H1 (cell line): Measurements from ENCODE around the gene LRRC55. TPM values are rescaled to one million over a fixed set of nuclear protein-coding genes. Genes with fewer than 3 reads are reported as not detected.

Experiments used
- CTCF ChIA-PET: fragments of 300-600 bp; sonication (Branson Sonifier 250); formaldehyde crosslinking; loops from one replicate; lab custom pipeline; 2021; ENCODE audit not compliant: partially characterized antibody; lab: Charles Lee
- POLR2A ChIA-PET: fragments of 300-600 bp; sonication (Branson Sonifier 250); formaldehyde crosslinking; loops from one replicate; lab custom pipeline; 2021; ENCODE audit warnings: inconsistent platforms; ENCODE audit not compliant: partially characterized antibody; lab: Charles Lee
- DNase-seq, 2 experiments: peaks; one replicate each; pipeline versions ENCODE4 v3.0.0 to v3.0.0-alpha.2; 2010 to 2022; ENCODE audit warnings: low spot score in 2 of 2, low read depth in 1 of 2, mixed read lengths in 1 of 2
- FAIRE-seq: peaks from 2 replicates; lab custom pipeline; 2011; peaks lifted over from hg19 to GRCh38; lab: Jason Lieb, UNC
- H2AFZ ChIP-seq: 2 replicates; pipeline ENCODE4 v1.8.1; 2012; ENCODE audit warnings: low read length, inconsistent platforms
- H2AK5ac ChIP-seq: 2 replicates; pipeline ENCODE4 v1.6.1; 2013; ENCODE audit warnings: low read depth, low read length
- H2BK120ac ChIP-seq: replicated peaks from 2 replicates; pipeline ENCODE3; 2013; ENCODE audit warnings: low read depth, low read length, inconsistent platforms
- H2BK12ac ChIP-seq: 2 replicates; pipeline ENCODE4 v1.6.1; 2013; ENCODE audit warnings: low read depth, low read length
- H2BK15ac ChIP-seq: 2 replicates; pipeline ENCODE4 v1.6.1; 2013; ENCODE audit warnings: low read length
- H2BK20ac ChIP-seq: 2 replicates; pipeline ENCODE4 v1.6.1; 2013; ENCODE audit warnings: low read length
- H2BK5ac ChIP-seq: 2 replicates; pipeline ENCODE4 v1.6.1; 2013; ENCODE audit warnings: low read depth, low read length
- H3K14ac ChIP-seq: 2 replicates; pipeline ENCODE4 v1.6.1; 2013; ENCODE audit warnings: inconsistent platforms; ENCODE audit not compliant: insufficient read length
- H3K18ac ChIP-seq: 2 replicates; pipeline ENCODE4 v1.6.1; 2013; ENCODE audit warnings: low read length; ENCODE audit errors: extremely low read depth
- H3K23ac ChIP-seq: 2 replicates; pipeline ENCODE4 v1.6.1; 2013; ENCODE audit warnings: inconsistent platforms; ENCODE audit not compliant: insufficient read length
- H3K23me2 ChIP-seq: 2 replicates; pipeline ENCODE4 v1.6.1; 2013; ENCODE audit warnings: low read depth, low read length
- H3K27ac ChIP-seq: 2 replicates; pipeline ENCODE4 v1.6.1; 2011; ENCODE audit warnings: low read depth, low read length, inconsistent platforms
- H3K27me3 ChIP-seq, 4 experiments: replicated peaks in 1 of 4; 1 replicate in 1 of 4; 2 replicates in 3 of 4; pipeline versions ENCODE4 v1.6.1 to v1.8.1; 2011 to 2013; ENCODE audit warnings: low read length in 3 of 4, mild to moderate bottlenecking in 3 of 4, inconsistent platforms in 2 of 4, mixed read lengths in 2 of 4, moderate library complexity in 1 of 4; ENCODE audit not compliant: control insufficient read depth in 3 of 4, insufficient read depth in 3 of 4; ENCODE audit errors: extremely low read depth in 1 of 4
- H3K36me3 ChIP-seq, 4 experiments: 2 replicates each; pipeline versions ENCODE4 v1.6.1 to v1.8.1; 2011 to 2013; ENCODE audit warnings: mild to moderate bottlenecking in 4 of 4, low read length in 3 of 4, moderate library complexity in 2 of 4, control low read depth in 1 of 4, inconsistent platforms in 1 of 4; ENCODE audit not compliant: insufficient read depth in 4 of 4, control insufficient read depth in 2 of 4
- H3K4ac ChIP-seq: replicated peaks from 2 replicates; pipeline ENCODE3; 2013; ENCODE audit warnings: low read length, low read depth, mixed read lengths, inconsistent platforms; ENCODE audit not compliant: insufficient read length
- H3K4me1 ChIP-seq, 4 experiments: replicated peaks in 1 of 4; 1 replicate in 1 of 4; 2 replicates in 3 of 4; pipeline versions ENCODE4 v1.6.1 to v1.8.1; 2011 to 2013; ENCODE audit warnings: low read length in 3 of 4, inconsistent platforms in 2 of 4, mixed read lengths in 1 of 4; ENCODE audit not compliant: insufficient read depth in 4 of 4, control insufficient read depth in 3 of 4
- H3K4me2 ChIP-seq, 2 experiments: 2 replicates each; pipeline versions ENCODE4 v1.6.1 to v1.8.1; 2011 to 2013; ENCODE audit warnings: low read depth in 2 of 2, low read length in 2 of 2, control low read depth in 1 of 2, inconsistent platforms in 1 of 2, mild to moderate bottlenecking in 1 of 2; ENCODE audit not compliant: insufficient read depth in 1 of 2
- H3K4me3 ChIP-seq, 4 experiments: fragments of 200-600, 300-600 bp in 1 of 4; sonication (generic), shearing (Covaris generic), sonication (Bioruptor Twin) in 1 of 4; 2 replicates each; pipeline versions ENCODE4 v1.5.1 to v1.8.1; 2011 to 2016; ENCODE audit warnings: low read length in 4 of 4, low read depth in 3 of 4, control low read depth in 2 of 4, inconsistent platforms in 2 of 4, mild to moderate bottlenecking in 2 of 4, mixed read lengths in 1 of 4, moderate library complexity in 1 of 4; ENCODE audit not compliant: insufficient read depth in 2 of 4; ENCODE audit errors: extremely low read depth in 1 of 4
- H3K56ac ChIP-seq: replicated peaks from 2 replicates; pipeline ENCODE3; 2013; ENCODE audit warnings: low read depth, mild to moderate bottlenecking, mixed read lengths, low read length, inconsistent platforms; ENCODE audit not compliant: insufficient read length
- H3K79me1 ChIP-seq: 2 replicates; pipeline ENCODE4 v1.6.1; 2013; ENCODE audit warnings: low read depth, low read length, control low read depth
- H3K79me2 ChIP-seq, 2 experiments: 2 replicates each; pipeline versions ENCODE4 v1.6.1 to v1.8.1; 2012 to 2013; ENCODE audit warnings: low read length in 2 of 2, mild to moderate bottlenecking in 2 of 2, inconsistent platforms in 1 of 2; ENCODE audit not compliant: insufficient read depth in 2 of 2, control insufficient read depth in 1 of 2
- H3K9ac ChIP-seq, 4 experiments: replicated peaks in 1 of 4; 1 replicate in 1 of 4; 2 replicates in 3 of 4; pipeline versions ENCODE4 v1.6.1 to v1.8.1; 2011 to 2013; ENCODE audit warnings: low read depth in 3 of 4, low read length in 3 of 4, control low read depth in 2 of 4, mild to moderate bottlenecking in 2 of 4, moderate library complexity in 2 of 4, inconsistent platforms in 1 of 4; ENCODE audit errors: extremely low read depth in 1 of 4
- H3K9me3 ChIP-seq, 2 experiments: 2 replicates each; pipeline versions ENCODE4 v1.6.1 to v1.8.1; 2012 to 2013; ENCODE audit warnings: mild to moderate bottlenecking in 2 of 2, moderate library complexity in 2 of 2, control low read depth in 1 of 2, inconsistent platforms in 1 of 2, low read depth in 1 of 2, low read length in 1 of 2, mixed read lengths in 1 of 2; ENCODE audit not compliant: insufficient read depth in 2 of 2
- H4K20me1 ChIP-seq, 2 experiments: replicated peaks in 1 of 2; 2 replicates each; pipeline versions ENCODE3 to v1.8.1; 2011 to 2013; ENCODE audit warnings: inconsistent platforms in 2 of 2, low read length in 2 of 2, mild to moderate bottlenecking in 1 of 2; ENCODE audit not compliant: insufficient read depth in 2 of 2, control insufficient read depth in 1 of 2
- H4K5ac ChIP-seq: 2 replicates; pipeline ENCODE4 v1.6.1; 2013; ENCODE audit warnings: low read length, low read depth, mixed read lengths, inconsistent platforms; ENCODE audit not compliant: insufficient read length
- H4K8ac ChIP-seq: 2 replicates; pipeline ENCODE4 v1.8.0; 2013; ENCODE audit warnings: mild to moderate bottlenecking, moderate library complexity, low read length, inconsistent platforms; ENCODE audit not compliant: insufficient read depth; ENCODE audit errors: extremely low read depth
- H4K91ac ChIP-seq: replicated peaks from 2 replicates; pipeline ENCODE3; 2013; ENCODE audit warnings: low read length, mixed read lengths, inconsistent platforms; ENCODE audit not compliant: insufficient read length
- ATF3 ChIP-seq: IDR thresholded peaks from 2 replicates; pipeline ENCODE4 v1.6.1; 2011; ENCODE audit warnings: low read depth, mild to moderate bottlenecking, low read length; ENCODE audit not compliant: insufficient read depth
- E2F6 ChIP-seq: IDR thresholded peaks from 2 replicates; pipeline ENCODE4 v1.6.1; 2012; ENCODE audit warnings: inconsistent platforms
- GABPA ChIP-seq: IDR thresholded peaks from 2 replicates; pipeline ENCODE4 v1.6.1; 2011; ENCODE audit warnings: mild to moderate bottlenecking, low read length, moderate library complexity, borderline replicate concordance; ENCODE audit not compliant: insufficient read depth
- MAX ChIP-seq: IDR thresholded peaks from 2 replicates; pipeline ENCODE4 v1.6.1; 2012; ENCODE audit warnings: inconsistent platforms
- POLR2A ChIP-seq, 2 experiments: IDR thresholded peaks; 1 replicate in 1 of 2; 2 replicates in 1 of 2; pipeline ENCODE4 v1.6.1; 2011; ENCODE audit warnings: low read depth in 2 of 2, low read length in 2 of 2, mild to moderate bottlenecking in 2 of 2; ENCODE audit errors: control extremely low read depth in 1 of 2
- SIRT6 ChIP-seq: IDR thresholded peaks from one replicate; pipeline ENCODE4 v1.7.1; 2012; ENCODE audit warnings: low read length, inconsistent platforms
- SP2 ChIP-seq: IDR thresholded peaks from 2 replicates; pipeline ENCODE4 v1.6.1; 2012; ENCODE audit warnings: mild to moderate bottlenecking, low read length, inconsistent platforms
- TBP ChIP-seq: IDR thresholded peaks from 2 replicates; pipeline ENCODE4 v1.6.1; 2011; ENCODE audit warnings: low read depth, low read length, improper control_type of control experiment
- TEAD4 ChIP-seq: IDR thresholded peaks from 2 replicates; pipeline ENCODE4 v1.6.1; 2012; ENCODE audit warnings: low read depth, low read length, inconsistent platforms, mixed read lengths
- YY1 ChIP-seq: IDR thresholded peaks from 2 replicates; pipeline ENCODE4 v1.6.1; 2011; ENCODE audit warnings: low read depth, mild to moderate bottlenecking, low read length
- WGBS, 2 experiments: shearing (Covaris generic) in 1 of 2; methylation state at CpG; one replicate each; pipeline versions ENCODE4 v1.1.6 to v1.1.7; 2013 to 2015; ENCODE audit warnings: low lambda C conversion rate in 2 of 2, mixed read lengths in 2 of 2, inconsistent platforms in 1 of 2, low coverage in 1 of 2, missing lambda C conversion rate in 1 of 2; ENCODE audit not compliant: insufficient replicate concordance in 2 of 2, insufficient coverage in 1 of 2, insufficient read length in 1 of 2; ENCODE audit errors: extremely low coverage in 1 of 2, missing lambda C conversion rate in 1 of 2; 5-methylcytosine and 5-hydroxymethylcytosine counted together
- polyA plus RNA-seq, 7 experiments: library from polyadenylated mRNA; depleted of rRNA in 3 of 7; stranded (reverse) in 5 of 7; unstranded in 2 of 7; fragments of >200 nt in 5 of 7; fragments of 200-250 nt in 2 of 7; gene quantifications; 1 replicate in 5 of 7; 2 replicates in 1 of 7; 4 replicates in 1 of 7; pipeline versions ENCODE4 v1.2.1 to v1.2.3, GENCODE V29; 2011 to 2013; ENCODE audit warnings: missing spikeins in 2 of 7, mixed read lengths in 2 of 7
- total RNA-seq: library from RNA; stranded (reverse); fragmentation: NEBNext Ultra II Directional; extraction: Animal tissue kit (Norgen Biotek cat#: 25700); gene quantifications from 2 replicates; pipeline ENCODE4 v1.2.1, GENCODE V29; 2021

The LRRC55 gene
- total and polyA plus RNA-seq, 2 of the 8 experiments (the other 6 are each of a cell fraction or from before 2014, with no cell fraction given) = 0.62 to 1.1 TPM

GRCh38 chr11:57216463-57216862 lies 34.7 kb downstream of the LRRC55 start:
- Histone ChIP-seq H2AFZ (no peak overlapping the region), H3K9me3 (no peaks in the 10 kb centered on the region), H3K23me2 (peaks cover 8% of the 10 kb centered on the region; the same call in 1 of the 2 replicates), H3K4me1 (peaks cover 4 to 13% (median 8%) of the 10 kb centered on the region in 4 experiments; a peak in 5 of 7 replicates), H3K23ac (no peak overlapping the region), H2BK5ac (no peak overlapping the region), H4K91ac (no peak overlapping the region), H2BK120ac (no peak overlapping the region), H4K20me1 (no peaks in the 10 kb centered on the region), H3K27ac (no peak overlapping the region), H3K4me3 (no peak overlapping the region), H3K27me3 (no peaks in the 10 kb centered on the region), H3K79me1 (no peaks in the 10 kb centered on the region), H3K79me2 (no peaks in the 10 kb centered on the region), H3K4me2 (no peak overlapping the region), H3K18ac (no peak overlapping the region), H4K5ac (no peak overlapping the region), H3K4ac (no peak overlapping the region), H3K9ac (no peak overlapping the region), H2AK5ac (no peak overlapping the region), H4K8ac (no peak overlapping the region), H2BK12ac (no peak overlapping the region), H3K56ac (no peak overlapping the region), H2BK20ac (no peak overlapping the region), H2BK15ac (no peak overlapping the region), H3K14ac (no peak overlapping the region), H3K36me3 (no peaks in the 10 kb centered on the region)
- ChIA-PET CTCF (interaction anchor here (0.9 to 1.8 kb wide), 2 partner anchors 13 to 33 kb away, joined by 3 to 4 read pairs; no protein-coding TSS in a partner anchor), POLR2A (interaction anchor here (0.7 kb wide), 1 partner anchor 11 kb away, joined by 4 read pairs; no protein-coding TSS in a partner anchor)
- no peak for DNase-seq
- TF ChIP-seq TBP = no peak
- no peak for TF ChIP-seq MAX
- no peak for TF ChIP-seq GABPA
- no peak for TF ChIP-seq E2F6
- TF ChIP-seq SP2 = no peak
- TF ChIP-seq TEAD4 = no peak
- no peak for TF ChIP-seq POLR2A (IDR thresholded peaks at IDR 0.05; ENCODE audit: control extremely low read depth in 1 of 2, low read depth in 2 of 2, low read length in 2 of 2)
- TF ChIP-seq SIRT6 = no peak
- TF ChIP-seq YY1 = no peak
- TF ChIP-seq ATF3 = no peak
- 90% methylated on average over 4 of the region's 4 CpGs; no CpG with 5 or more reads in 1 of the 2 experiments for WGBS, 2 experiments
- no peak for FAIRE-seq
